ENCODE data around the gene GYG2.
"Not testable (repeated sequence)": the region's sequence is repeated elsewhere in the genome, so short reads cannot be mapped to it uniquely, and the experiment has no call there.

- not testable (repeated sequence) for TF ChIP-seq POLR2A (IDR thresholded peaks at IDR 0.05; ENCODE audit: extremely low read depth, insufficient read length)
- TF ChIP-seq, protein P1, sequence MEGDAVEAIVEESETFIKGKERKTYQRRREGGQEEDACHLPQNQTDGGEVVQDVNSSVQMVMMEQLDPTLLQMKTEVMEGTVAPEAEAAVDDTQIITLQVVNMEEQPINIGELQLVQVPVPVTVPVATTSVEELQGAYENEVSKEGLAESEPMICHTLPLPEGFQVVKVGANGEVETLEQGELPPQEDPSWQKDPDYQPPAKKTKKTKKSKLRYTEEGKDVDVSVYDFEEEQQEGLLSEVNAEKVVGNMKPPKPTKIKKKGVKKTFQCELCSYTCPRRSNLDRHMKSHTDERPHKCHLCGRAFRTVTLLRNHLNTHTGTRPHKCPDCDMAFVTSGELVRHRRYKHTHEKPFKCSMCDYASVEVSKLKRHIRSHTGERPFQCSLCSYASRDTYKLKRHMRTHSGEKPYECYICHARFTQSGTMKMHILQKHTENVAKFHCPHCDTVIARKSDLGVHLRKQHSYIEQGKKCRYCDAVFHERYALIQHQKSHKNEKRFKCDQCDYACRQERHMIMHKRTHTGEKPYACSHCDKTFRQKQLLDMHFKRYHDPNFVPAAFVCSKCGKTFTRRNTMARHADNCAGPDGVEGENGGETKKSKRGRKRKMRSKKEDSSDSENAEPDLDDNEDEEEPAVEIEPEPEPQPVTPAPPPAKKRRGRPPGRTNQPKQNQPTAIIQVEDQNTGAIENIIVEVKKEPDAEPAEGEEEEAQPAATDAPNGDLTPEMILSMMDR (IDR thresholded peaks at IDR 0.05; ENCODE audit: low read depth, low read length), result not testable (repeated sequence)
- TF ChIP-seq, protein P2, sequence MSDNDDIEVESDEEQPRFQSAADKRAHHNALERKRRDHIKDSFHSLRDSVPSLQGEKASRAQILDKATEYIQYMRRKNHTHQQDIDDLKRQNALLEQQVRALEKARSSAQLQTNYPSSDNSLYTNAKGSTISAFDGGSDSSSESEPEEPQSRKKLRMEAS (IDR thresholded peaks at IDR 0.05; ENCODE audit: low read depth, low read length), result not testable (repeated sequence)
Observed at GRCh38 chrX:2796808-2797207, 31.9 kb upstream of the GYG2 start.
